Camera-type eye (tissue), 1 donor: Measurements from ENCODE around the gene NASP. TPM values are rescaled to one million over a fixed set of nuclear protein-coding genes. Genes with fewer than 3 reads are reported as not detected.

Source experiments
- total RNA-seq: library from RNA; depleted of rRNA; stranded (reverse); fragments of >200 nt; gene quantifications from one replicate; pipeline ENCODE4 v1.2.3, GENCODE V29; 2014

Gene NASP
- total RNA-seq, result 130 TPM

DNA sequence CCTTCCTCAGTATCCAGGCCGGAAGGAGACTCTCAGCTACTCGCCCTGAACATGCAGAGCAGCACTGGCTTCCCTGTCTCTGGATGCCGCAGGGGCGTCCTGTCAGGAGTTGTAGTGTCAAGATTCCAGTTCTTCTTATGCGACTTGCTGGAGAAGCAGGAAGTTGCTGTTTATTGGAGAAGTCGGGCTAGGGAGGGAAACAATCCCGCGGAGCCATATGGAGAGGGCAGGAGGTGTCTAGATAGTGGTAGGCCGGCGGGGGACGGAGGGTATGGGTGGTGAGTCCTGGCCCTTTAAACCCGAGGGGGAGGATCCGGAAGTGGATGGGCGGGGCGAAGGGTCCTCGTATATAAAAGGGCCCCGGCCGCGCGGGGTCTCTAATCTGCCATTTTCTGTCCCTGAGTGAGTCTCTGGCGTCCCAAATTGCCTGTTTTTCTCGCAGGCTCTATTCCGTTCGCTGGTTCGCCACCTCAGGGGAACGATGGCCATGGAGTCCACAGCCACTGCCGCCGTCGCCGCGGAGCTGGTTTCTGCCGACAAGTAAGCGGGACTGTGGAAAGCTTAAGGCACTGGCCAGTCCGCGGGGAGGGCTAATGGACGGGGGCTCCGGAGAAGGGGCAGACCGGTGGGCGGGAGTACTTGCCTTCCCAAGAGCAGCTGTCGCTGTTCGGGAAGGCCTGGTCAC is at the start of gene NASP:
NASP (plus strand) TSS at position 376 of the 685 bp plus-strand sequence; CDS start at position 482, 106 bp downstream.

DNA sequence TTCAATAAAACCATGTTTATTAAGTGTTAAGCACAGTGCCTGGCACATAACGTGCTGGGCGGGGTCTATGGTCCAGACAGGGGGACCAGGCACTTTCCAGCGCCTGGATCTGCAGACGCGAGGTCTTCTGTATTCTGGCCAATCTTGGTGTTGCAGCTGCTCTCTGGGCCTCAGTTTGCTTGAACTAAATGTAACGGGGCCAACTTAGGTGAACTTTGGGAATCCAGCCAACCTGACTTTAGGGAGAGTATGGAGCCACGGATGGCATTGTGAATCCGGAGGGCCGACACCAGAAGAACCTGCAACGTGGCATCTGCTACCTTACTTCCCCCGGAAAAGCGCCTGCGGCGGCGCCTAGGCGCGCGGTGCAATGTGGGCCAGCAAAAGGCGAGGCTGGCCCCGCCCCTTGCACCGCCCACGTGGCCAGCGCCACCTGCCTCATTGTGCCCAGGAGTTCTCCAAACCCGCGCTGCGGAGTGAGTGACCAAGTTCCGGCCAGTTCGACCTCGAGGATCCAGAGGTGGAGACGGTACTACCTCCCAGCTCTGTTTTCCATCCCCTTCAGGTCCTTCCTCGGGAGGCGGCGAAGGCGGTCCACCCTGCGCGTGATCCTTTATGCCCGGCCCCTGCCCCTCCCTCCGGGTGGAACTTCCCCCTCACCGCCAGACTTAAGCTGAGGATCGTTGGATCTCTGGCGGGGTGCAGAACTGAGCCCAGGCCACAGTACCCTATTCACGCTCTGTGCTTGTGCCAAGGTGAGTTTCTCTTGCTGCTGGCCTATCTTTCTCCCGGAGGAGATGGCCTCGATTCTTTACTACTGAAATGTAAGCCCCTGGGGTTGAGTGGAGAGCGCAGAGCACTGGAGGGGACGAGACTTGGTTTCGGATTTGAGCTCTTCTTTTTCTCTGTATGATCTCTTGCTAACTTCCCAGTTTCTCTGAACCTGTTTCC is 33.2 kb upstream of the NASP start, which contains the start of gene AKR1A1:
AKR1A1 (plus strand) TSS at position 426 of the 951 bp plus-strand sequence. CDS start 10,969 bp downstream, outside the sequence.

DNA sequence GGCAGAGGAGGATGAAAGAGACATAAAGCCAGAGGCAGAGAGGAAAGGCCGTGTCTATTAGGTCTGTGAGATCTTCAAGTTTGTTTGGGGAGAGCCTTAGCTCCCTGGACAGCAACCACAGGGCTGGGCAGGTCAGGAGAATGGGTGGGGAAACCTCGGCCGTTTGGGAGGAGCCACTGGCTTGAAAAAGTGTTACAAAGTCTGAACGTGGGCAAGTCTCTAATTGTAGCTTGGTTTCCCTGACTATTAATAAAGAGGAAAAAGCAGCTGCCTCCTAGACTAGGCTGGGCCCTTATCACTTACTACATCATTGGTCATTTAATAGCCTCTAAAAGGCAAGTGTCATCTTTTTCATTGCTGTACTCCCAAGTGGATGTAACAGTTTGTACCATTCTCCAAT is 40.1 kb downstream of the NASP start, which contains the start of gene CCDC17:
CCDC17 (minus strand) TSS at position 83 of the 400 bp plus-strand sequence. CDS start 145 bp downstream, outside the sequence.

Other genes with a start within 250 kb of the NASP start
- gene TOE1, start 243.9 kb upstream of the NASP start, total RNA-seq, result 13.9 TPM
- 27.1 TPM for gene MUTYH, start 243.6 kb upstream of the NASP start, total RNA-seq
- 4.8 TPM for gene TESK2, start 92.9 kb upstream of the NASP start, total RNA-seq
- gene CCDC163, start 84.0 kb upstream of the NASP start, total RNA-seq, result 0.66 TPM
- 2.0 TPM for gene MMACHC, start 83.7 kb upstream of the NASP start, total RNA-seq
- 174 TPM for gene PRDX1, start 62.2 kb upstream of the NASP start, total RNA-seq
- 57.1 TPM for gene AKR1A1, start 33.2 kb upstream of the NASP start, total RNA-seq
- 0.93 TPM for gene CCDC17, start 40.0 kb downstream of the NASP start, total RNA-seq
- 105 TPM for gene GPBP1L1, start 102.5 kb downstream of the NASP start, total RNA-seq
- 16.4 TPM for gene TMEM69, start 104.1 kb downstream of the NASP start, total RNA-seq
- 23.9 TPM for gene IPP, start 166.6 kb downstream of the NASP start, total RNA-seq
- 39.8 TPM for gene MAST2, start 219.6 kb downstream of the NASP start, total RNA-seq